Hepatocyte (in vitro differentiated cells): ENCODE measurements around the gene RAB1A. TPM values are rescaled to one million over a fixed set of nuclear protein-coding genes. Genes with fewer than 3 reads are reported as not detected.

Experiments
- DNase-seq: peaks from one replicate; pipeline ENCODE4 v3.0.0-alpha.2; 2016; ENCODE audit warnings: low spot score
- H2AFZ ChIP-seq: fragments of 200-600 bp; sonication (generic); 2 replicates; pipeline ENCODE4 v1.6.0; 2016; ENCODE audit warnings: antibody characterized with exemption, mild to moderate bottlenecking
- H3K27ac ChIP-seq: fragments of 200-600 bp; sonication (generic); 2 replicates; pipeline ENCODE4 v1.5.1; 2016; ENCODE audit warnings: mild to moderate bottlenecking
- H3K27me3 ChIP-seq: fragments of 200-600 bp; sonication (generic); 2 replicates; pipeline ENCODE4 v1.6.1; 2016
- H3K36me3 ChIP-seq: fragments of 200-600 bp; sonication (generic); replicated peaks from 2 replicates; pipeline ENCODE4 v1.5.1; 2016; ENCODE audit warnings: low read depth; ENCODE audit not compliant: insufficient read depth
- H3K4me1 ChIP-seq: fragments of 200-600 bp; sonication (generic); 2 replicates; pipeline ENCODE4 v1.5.1; 2016; ENCODE audit warnings: mild to moderate bottlenecking, moderate library complexity; ENCODE audit not compliant: insufficient read depth
- H3K4me2 ChIP-seq: fragments of 200-600 bp; sonication (generic); 2 replicates; pipeline ENCODE4 v1.6.0; 2016
- H3K4me3 ChIP-seq: fragments of 200-600 bp; sonication (generic); 2 replicates; pipeline ENCODE4 v1.5.1; 2016; ENCODE audit warnings: mild to moderate bottlenecking
- H3K79me2 ChIP-seq: fragments of 200-600 bp; sonication (generic); 2 replicates; pipeline ENCODE4 v1.6.0; 2017; ENCODE audit warnings: mild to moderate bottlenecking
- H3K9me2 ChIP-seq: fragments of 200-600 bp; sonication (generic); replicated peaks from 2 replicates; pipeline ENCODE4 v1.6.0; 2017; ENCODE audit warnings: mild to moderate bottlenecking; ENCODE audit not compliant: insufficient read depth
- H3K9me3 ChIP-seq: fragments of 200-600 bp; sonication (generic); 2 replicates; pipeline ENCODE4 v1.5.1; 2016; ENCODE audit warnings: low read depth, mild to moderate bottlenecking
- H4K20me1 ChIP-seq: fragments of 200-600 bp; sonication (generic); 2 replicates; pipeline ENCODE4 v1.6.0; 2016; ENCODE audit warnings: mild to moderate bottlenecking; ENCODE audit not compliant: insufficient read depth, poor library complexity, severe bottlenecking
- CTCF ChIP-seq: fragments of 200-600 bp; sonication (generic); IDR thresholded peaks from 2 replicates; pipeline ENCODE4 v1.5.1; 2016; ENCODE audit warnings: antibody characterized with exemption, mild to moderate bottlenecking; ENCODE audit not compliant: poor library complexity
- EZH2 ChIP-seq: fragments of 200-600 bp; sonication (generic); IDR thresholded peaks from 2 replicates; pipeline ENCODE4 v1.6.1; 2016; ENCODE audit warnings: antibody characterized with exemption, mild to moderate bottlenecking, borderline replicate concordance
- EZH2phosphoT487 ChIP-seq: fragments of 200-600 bp; sonication (generic); IDR thresholded peaks from one replicate; pipeline ENCODE4 v1.6.1; 2018; ENCODE audit warnings: antibody characterized with exemption, mild to moderate bottlenecking, low read depth, moderate library complexity; ENCODE audit not compliant: unreplicated experiment, severe bottlenecking
- WGBS: methylation state at CpG from one replicate; pipeline ENCODE4 v1.1.6; 2016; ENCODE audit warnings: low lambda C conversion rate; ENCODE audit errors: missing lambda C conversion rate; 5-methylcytosine and 5-hydroxymethylcytosine counted together
- polyA plus RNA-seq: library from polyadenylated mRNA; unstranded; fragments of >200 nt; fragmentation: Nextera tagmentation; extraction: Ambion mirVana; gene quantifications from 2 replicates; pipeline ENCODE4 v1.2.1, GENCODE V29; 2016
- total RNA-seq: library from RNA; depleted of rRNA; stranded (reverse); fragments of >200 nt; gene quantifications from 2 replicates; pipeline ENCODE4 v1.2.3, GENCODE V29; 2014

RAB1A gene
- total and polyA plus RNA-seq, 2 experiments from 2014 or later: 200 to 347 TPM

GRCh38 chr2:65107530-65107929 lies 22.4 kb downstream of the RAB1A start:
- peaks cover 100% of the 10 kb centered on the region for H3K79me2 ChIP-seq
- no peak overlapping the region for H3K4me2 ChIP-seq
- H3K4me3 ChIP-seq: no peak overlapping the region
- peaks cover 4% of the 10 kb centered on the region for H3K36me3 ChIP-seq
- H3K27ac ChIP-seq: no peak overlapping the region
- H3K4me1 ChIP-seq: no peaks in the 10 kb centered on the region
- H3K27me3 ChIP-seq: no peaks in the 10 kb centered on the region
- peaks cover 100% of the 10 kb centered on the region for H4K20me1 ChIP-seq
- WGBS: 97% methylated on average over 5 of the region's 5 CpGs
- TF ChIP-seq EZH2phosphoT487 (no peak), EZH2 (no peak), CTCF (no peak)
- no peak overlapping the region for H2AFZ ChIP-seq
- no peak for DNase-seq
- no peaks in the 10 kb centered on the region for H3K9me3 ChIP-seq
- no peaks in the 10 kb centered on the region for H3K9me2 ChIP-seq

GRCh38 chr2:65103013-65103715 lies 26.7 kb downstream of the RAB1A start:
- DNase-seq: no peak
- Histone ChIP-seq H3K9me2 (no peaks in the 10 kb centered on the region), H2AFZ (no peak overlapping the region), H4K20me1 (peaks cover 100% of the 10 kb centered on the region), H3K4me3 (no peak overlapping the region), H3K27ac (no peak overlapping the region), H3K9me3 (no peaks in the 10 kb centered on the region), H3K27me3 (no peaks in the 10 kb centered on the region), H3K79me2 (peaks cover 100% of the 10 kb centered on the region), H3K36me3 (peaks cover 7% of the 10 kb centered on the region), H3K4me2 (no peak overlapping the region), H3K4me1 (no peaks in the 10 kb centered on the region)
- WGBS: 93% methylated on average over 6 of the region's 6 CpGs
- TF ChIP-seq EZH2: no peak

GRCh38 chr2:65101071-65101470 lies 28.8 kb downstream of the RAB1A start:
- Histone ChIP-seq H3K9me2 (no peaks in the 10 kb centered on the region), H3K27me3 (no peaks in the 10 kb centered on the region), H3K4me3 (no peak overlapping the region), H3K79me2 (peaks cover 100% of the 10 kb centered on the region), H2AFZ (no peak overlapping the region), H3K4me1 (no peaks in the 10 kb centered on the region), H3K9me3 (no peaks in the 10 kb centered on the region), H3K4me2 (no peak overlapping the region), H3K36me3 (peaks cover 7% of the 10 kb centered on the region), H3K27ac (no peak overlapping the region), H4K20me1 (peaks cover 100% of the 10 kb centered on the region)
- 78% methylated on average over 3 of the region's 3 CpGs for WGBS
- TF ChIP-seq EZH2phosphoT487 (no peak), CTCF (no peak), EZH2 (no peak)
- no peak for DNase-seq

GRCh38 chr2:65098741-65099140 lies 31.2 kb downstream of the RAB1A start:
- Histone ChIP-seq H3K4me3 (no peak overlapping the region), H3K4me1 (no peaks in the 10 kb centered on the region), H3K4me2 (no peak overlapping the region), H3K9me3 (no peaks in the 10 kb centered on the region), H3K36me3 (peaks cover 3% of the 10 kb centered on the region), H4K20me1 (peaks cover 100% of the 10 kb centered on the region), H3K27me3 (no peaks in the 10 kb centered on the region), H3K9me2 (no peaks in the 10 kb centered on the region), H3K27ac (no peak overlapping the region), H2AFZ (no peak overlapping the region), H3K79me2 (peaks cover 100% of the 10 kb centered on the region)
- no peak for DNase-seq
- WGBS: 86% methylated on average over 5 of the region's 5 CpGs
- TF ChIP-seq EZH2 (no peak), EZH2phosphoT487 (no peak), CTCF (no peak)
